GM21825 (cell line): ENCODE measurements around the gene CAMK1D.

Experiments
- ATAC-seq: cut with Tn5 transposase; IDR thresholded peaks from one replicate; pipeline ENCODE4 v1.9.1; 2021; ENCODE audit warnings: mild to moderate bottlenecking, moderate library complexity; ENCODE audit not compliant: unreplicated experiment

The CAMK1D gene

GRCh38 chr10:12459340-12459739 is 110.0 kb downstream of the CAMK1D start:
- no peak for ATAC-seq

- no peak for ATAC-seq
Measured at GRCh38 chr10:12459762-12460161, 110.4 kb downstream of the CAMK1D start.

DNA sequence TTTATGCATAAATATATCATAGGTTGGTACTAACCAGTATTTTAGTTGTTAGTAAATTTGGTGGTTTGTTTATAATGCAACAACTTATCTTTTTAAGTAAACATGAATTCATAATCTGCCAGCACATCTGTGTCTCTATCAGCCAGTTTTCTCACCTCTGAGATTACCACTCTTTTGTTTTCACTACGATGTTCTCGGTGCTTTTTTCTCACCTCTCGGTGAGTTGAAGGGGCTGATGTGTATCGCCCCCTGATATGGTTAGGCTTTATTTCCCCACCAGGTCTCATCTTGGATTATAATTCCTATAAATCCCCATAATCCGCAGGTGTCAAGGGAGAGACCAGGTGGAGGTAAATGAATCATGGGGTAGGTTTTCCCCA is 114.1 kb downstream of the CAMK1D start:
- no peak for ATAC-seq

DNA sequence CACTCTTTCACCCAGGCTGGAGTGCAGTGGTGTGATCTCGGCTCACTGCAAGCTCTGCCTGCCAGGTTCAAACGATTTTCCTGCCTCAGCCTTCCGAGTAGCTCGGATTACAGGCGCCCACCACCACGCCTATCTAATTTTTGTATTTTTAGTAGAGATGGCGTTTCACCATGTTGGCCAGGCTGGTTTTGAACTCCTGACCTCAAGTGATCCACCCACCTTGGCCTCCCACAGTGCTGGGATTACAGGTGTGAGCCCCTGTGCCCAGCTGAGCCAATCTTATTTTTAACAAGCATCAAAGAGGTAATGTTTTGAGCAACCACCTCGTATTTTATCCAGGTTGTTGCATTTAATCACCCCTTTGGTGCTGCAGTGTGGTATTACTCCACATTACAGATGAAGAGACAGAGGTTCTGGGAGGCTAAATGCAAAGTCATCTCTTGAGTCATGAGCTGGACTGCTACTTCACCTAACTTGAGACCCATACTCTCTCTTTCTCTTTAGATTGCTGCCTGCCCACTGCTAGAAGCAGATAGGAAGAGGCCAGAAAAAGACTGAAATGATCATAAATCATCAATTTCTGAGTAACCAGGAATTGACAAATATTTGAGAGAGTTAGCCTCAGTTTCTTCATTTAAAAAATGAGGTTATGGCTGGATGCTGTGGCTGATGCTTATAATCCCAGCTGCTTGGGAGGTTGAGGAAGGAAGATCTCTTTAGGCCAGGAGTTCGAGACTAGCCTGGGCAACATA is 116.2 kb downstream of the CAMK1D start:
- no peak for ATAC-seq

- ATAC-seq = no peak
Measured at GRCh38 chr10:12466704-12467305, 117.5 kb downstream of the CAMK1D start.

- no peak for ATAC-seq
Measured at GRCh38 chr10:12469345-12469744, 120.0 kb downstream of the CAMK1D start.

DNA sequence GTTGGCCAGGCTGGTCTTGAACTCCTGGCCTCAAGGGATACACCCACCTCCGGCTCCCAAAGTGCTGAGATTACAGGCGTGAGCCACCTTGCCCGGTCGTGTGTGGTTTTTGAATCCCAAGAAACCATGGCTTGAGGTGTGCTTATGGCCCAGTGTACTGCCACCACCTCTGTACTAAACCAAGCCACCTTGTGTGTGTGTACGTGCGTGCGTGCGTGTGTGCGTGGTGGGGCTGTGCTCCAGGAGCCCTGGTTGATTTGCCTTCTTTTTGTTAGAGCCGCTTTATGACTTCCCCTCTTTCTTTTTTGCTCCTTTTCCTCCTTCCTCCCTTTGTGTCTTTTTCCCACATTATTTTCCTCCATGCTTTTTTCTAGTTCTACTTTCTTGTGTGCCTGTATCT is 121.4 kb downstream of the CAMK1D start:
- no peak for ATAC-seq

DNA sequence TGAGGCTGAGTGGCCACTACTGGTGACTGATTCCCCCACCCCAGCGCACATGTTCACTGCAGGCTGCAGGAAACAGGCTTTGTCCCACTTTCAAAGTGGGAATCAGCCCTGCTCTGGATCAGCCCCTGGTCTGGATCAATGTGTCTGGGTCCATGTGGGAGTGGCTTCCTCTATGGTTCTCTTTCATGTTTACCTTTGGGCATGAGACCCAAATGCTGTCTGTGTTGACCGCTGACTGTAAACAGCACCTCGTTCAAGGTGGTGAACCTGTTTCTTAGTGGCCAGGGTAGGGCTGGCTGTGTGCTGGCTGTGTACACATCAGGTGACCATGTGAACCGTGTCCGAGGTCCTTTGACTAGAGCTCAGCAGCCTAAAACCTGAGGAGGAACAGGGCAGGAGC is 121.8 kb downstream of the CAMK1D start:
- no peak for ATAC-seq

DNA sequence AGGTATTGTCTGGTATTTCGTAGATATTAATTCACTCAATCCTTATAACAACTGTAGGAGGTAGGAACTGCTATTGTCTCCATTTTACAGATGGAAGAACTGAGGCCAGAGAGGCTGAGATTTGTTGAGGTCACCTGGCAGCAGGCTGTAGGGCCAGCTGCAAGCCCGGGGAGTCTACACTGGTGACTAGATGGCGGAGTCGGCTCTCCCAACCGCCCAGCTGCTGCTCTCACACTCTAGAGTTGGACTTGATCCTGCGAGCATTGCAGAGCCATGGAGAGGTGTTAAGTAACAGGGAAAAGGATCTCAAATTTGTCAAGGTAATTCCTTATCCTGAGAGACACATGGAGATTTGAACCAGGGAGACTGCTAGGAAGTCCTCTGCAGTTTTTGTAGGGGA is 124.1 kb downstream of the CAMK1D start:
- ATAC-seq = no peak

- no peak for ATAC-seq
Measured at GRCh38 chr10:12474727-12475412, 125.5 kb downstream of the CAMK1D start.

- no peak for ATAC-seq
Measured at GRCh38 chr10:12476656-12477055, 127.3 kb downstream of the CAMK1D start.

DNA sequence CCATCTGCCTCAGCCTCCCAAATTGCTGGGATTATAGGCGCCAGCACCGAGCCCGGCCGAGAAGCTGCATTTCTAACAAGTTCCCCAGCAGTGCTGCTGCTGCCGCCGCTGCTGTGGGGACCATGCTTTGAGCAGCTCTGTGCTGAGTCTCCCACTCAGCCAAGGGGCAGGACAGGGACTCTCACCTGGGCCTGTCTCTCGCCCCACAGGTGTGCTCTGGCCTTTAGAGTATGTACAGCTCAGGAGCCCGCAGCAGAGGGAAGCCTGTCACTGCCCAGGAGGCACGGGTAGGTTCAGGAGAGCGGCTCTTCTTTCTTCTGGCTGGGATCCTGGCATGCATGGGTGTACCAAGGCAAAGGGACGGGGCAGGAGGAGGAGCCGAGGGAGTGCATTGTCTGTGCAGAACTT is 130.1 kb downstream of the CAMK1D start:
- no peak for ATAC-seq

DNA sequence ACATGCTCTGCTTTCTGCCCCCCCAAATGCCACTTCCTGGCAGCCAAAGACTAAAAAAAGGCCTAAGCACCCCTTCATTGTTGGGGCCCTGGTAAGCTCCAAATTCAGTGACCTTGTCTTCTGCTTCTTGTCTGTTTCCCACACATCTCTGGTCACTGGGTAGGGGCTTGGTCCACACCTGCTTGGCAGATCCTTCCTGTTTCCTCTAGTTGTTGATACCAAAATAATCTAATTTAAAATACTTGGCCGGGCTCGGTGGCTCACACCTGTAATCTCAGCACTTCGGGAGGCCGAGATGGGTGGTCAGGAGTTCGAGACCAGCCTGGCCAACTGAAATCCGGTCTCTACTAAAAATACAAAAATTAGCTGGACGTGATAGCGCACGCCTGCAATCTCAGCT is 130.6 kb downstream of the CAMK1D start:
- ATAC-seq = no peak

- no peak for ATAC-seq
Measured at GRCh38 chr10:12480440-12480839, 131.1 kb downstream of the CAMK1D start.

GRCh38 chr10:12481924-12482323 is 132.6 kb downstream of the CAMK1D start:
- ATAC-seq = no peak

GRCh38 chr10:12482587-12482986 is 133.2 kb downstream of the CAMK1D start:
- ATAC-seq = no peak

GRCh38 chr10:12484002-12484918 is 134.9 kb downstream of the CAMK1D start:
- ATAC-seq = peak; percentile 17

GRCh38 chr10:12484941-12485805 is 135.8 kb downstream of the CAMK1D start:
- peak; percentile 64 for ATAC-seq

- no peak for ATAC-seq
Measured at GRCh38 chr10:12487366-12487765, 138.0 kb downstream of the CAMK1D start.

- ATAC-seq = no peak
Measured at GRCh38 chr10:12488626-12489025, 139.3 kb downstream of the CAMK1D start.
